GM19238 (cell line): ENCODE results near the gene C1orf74.
A peak's percentile ranks its signal among the peaks of the same experiment; 100 is the strongest.

Experiments
- DNase-seq: peaks from one replicate; pipeline ENCODE4 v3.0.0; 2011; ENCODE audit warnings: low spot score; ENCODE audit not compliant: insufficient read length

Gene C1orf74

DNA sequence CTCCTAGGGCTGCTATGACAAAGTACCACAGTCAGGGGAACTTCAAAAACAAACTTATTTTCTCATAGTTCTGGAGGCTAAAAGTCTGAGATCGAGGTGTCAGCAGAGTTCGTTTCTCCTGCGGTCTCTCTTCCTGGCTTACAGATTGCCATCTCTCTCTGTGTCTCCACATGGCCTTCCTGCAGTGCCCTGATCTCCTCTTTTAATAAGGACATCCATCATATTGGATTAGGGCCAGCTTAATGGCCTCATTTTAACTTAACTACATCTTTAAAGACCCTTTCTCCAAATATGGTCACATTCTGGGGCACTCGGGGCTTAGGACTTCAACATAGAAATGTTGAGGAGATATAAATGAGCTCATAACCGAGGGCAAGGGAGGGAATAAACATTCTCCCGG lies 12.2 kb downstream of the C1orf74 start:
- DNase-seq, result no peak

DNA sequence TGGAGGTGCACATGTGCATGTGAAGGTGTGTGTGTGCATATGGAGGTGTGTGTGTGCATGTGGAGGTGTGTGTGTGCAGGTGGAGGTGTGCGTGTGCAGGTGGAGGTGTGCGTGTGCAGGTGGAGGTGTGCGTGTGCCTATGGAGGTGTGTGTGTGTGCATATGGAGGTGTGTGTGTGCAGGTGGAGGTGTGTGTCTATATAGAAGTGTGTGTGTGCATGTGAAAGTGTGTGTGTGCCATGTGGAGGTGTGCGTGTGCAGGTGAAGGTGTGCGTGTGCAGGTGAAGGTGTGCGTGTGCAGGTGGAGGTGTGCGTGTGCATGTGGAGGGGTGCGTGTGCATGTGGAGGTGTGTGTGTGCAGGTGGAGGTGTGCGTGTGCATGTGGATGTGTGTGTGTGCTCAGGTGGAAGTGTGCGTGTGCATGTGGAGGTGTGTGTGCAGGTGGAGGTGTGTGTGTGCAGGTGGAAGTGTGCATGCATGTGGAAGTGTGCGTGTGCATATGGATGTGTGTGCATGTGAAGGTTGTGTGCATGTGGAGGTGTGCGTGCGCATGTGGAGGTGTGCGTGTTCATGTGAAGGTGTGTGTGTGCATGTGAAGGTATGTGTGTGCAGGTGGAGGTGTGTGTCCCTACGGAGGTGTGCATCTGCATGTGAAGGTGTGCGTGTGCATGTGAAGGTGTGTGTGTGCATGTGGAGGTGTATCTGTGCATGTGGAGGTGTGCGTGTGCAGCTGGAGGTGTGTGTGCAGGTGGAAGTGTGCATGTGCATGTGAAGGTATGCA lies 13.5 kb downstream of the C1orf74 start:
- no peak for DNase-seq

DNA sequence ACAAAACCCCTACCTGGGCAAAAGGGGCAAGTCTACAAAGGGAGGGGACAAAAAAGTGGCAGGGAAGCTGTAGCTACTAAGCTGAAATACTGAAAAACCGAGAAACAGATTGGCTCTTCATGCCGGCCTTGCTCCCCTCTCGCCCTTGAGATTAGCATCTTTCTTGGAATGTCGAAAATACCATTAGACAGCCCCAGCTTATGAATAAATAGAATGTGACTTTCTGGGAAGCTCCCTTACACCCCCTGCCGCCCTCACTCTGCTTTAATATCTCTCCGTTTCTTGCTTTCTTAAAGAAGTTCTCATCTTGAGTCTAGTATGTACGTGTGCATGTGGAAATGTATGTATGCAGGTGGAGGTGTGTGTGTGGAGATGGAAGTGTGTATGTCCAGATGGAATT lies 14.4 kb downstream of the C1orf74 start:
- no peak for DNase-seq

DNA sequence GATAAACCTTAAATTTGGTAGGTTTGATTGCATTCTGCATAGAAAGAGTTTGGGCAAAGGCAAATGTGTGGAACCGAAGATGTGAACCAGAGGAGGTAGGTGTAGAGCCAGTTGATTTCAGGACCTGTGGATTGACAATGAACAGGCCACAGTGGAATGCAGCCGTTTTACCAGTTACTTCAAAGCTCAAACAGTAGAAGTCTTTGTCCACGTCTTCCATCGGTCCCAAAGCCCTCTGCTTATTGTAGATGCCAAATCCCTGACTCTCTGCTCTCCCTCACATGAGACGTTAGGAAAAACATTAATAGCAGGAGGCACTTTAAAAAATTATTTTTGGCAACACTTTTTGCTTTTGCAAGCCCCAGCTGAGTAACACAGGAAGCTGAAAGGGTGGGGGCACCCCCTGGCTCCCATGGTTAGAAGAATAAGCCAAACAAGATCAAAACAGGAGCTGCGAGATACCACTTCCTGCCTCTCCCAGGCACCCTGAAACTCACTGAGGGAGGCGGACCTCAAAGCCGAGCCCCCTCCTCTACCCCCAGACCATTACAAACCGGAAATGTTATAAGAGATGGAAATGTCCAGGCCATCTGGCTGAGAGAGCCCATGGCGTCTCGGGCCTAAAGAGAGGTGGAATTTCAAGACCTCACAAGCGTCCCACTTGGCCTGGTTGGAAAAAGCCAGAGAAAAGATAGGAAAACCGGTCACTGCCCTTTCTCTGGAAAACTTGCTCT lies 15.0 kb downstream of the C1orf74 start:
- DNase-seq, result peak; percentile 66

DNA sequence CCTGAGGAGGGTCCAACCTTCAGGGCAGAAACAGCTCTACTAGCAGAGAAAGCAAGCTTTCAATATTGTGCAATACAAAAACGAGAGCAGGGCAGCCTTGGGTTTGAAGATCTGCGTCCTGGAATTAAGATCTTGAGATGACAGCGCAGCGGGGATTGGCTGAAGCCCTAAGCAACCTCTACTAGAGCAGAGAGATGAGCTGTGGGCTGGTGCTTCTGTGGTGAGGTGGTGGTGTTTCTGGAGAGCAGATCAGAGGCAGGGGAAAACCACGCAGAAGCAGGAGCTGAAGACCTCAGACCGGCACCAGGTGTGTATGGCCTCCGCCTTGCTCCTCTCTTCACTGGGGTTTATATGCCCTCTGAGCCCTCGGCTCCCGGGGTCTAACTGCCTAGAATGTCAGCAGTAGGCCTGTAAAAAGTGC lies 16.0 kb downstream of the C1orf74 start:
- peak; percentile 55 for DNase-seq

DNA sequence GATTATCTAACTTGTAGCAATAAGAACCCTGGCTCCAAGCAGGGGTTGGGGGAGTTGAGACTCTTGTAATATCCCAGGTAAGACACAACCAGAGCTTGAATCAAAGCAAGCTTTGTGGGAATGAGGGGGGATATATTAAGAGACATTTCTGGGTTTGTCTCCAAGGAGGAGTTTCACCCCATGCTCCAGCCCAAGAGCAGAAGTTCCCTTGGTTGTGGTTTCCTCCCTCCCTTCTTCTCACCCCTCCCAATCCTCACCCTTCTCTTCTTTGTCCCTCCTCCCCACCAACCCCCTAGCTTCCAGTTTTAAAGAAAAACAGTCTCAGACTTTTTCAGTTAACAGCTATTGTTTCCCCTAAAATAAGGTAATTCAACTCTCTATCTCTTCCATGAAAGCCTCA lies 16.7 kb downstream of the C1orf74 start:
- DNase-seq, result no peak

DNA sequence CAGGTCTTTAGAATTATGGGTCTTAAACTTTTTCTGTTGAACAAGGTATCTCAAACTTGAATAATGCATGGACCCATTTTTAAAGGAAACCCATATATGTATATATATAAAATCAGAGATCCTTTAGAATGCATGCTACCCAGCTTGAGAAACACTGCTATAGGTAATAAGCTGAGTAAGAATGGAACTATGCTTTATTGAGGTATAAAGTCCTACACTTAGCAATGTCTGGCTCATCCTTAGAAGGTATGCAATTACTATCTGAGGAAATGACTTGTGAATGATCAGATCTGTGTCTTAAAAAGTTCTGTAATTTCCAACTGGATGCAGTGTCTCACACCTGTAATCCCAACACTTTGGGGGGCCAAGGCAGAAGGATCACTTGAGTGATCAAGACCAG lies 17.3 kb downstream of the C1orf74 start:
- DNase-seq, result no peak

DNA sequence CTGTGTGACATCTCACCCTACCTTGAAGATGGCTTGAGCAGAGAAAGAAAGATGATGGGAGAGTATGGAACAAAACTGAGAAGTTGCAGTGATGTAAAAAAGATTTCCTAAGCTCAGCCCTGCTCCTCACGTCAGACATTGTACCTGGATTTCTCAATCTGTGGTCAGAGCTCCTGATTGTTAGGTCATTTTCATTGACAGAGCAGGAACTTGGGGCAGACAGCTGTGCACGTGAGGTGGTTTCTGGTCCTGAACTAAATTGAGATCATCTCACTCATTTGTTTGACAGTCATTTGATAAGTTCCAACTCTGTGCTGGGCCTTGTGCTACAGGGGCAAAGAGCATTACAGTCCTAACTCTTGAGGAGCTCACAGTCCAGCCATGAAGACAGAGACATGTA lies 18.3 kb downstream of the C1orf74 start:
- no peak for DNase-seq

DNA sequence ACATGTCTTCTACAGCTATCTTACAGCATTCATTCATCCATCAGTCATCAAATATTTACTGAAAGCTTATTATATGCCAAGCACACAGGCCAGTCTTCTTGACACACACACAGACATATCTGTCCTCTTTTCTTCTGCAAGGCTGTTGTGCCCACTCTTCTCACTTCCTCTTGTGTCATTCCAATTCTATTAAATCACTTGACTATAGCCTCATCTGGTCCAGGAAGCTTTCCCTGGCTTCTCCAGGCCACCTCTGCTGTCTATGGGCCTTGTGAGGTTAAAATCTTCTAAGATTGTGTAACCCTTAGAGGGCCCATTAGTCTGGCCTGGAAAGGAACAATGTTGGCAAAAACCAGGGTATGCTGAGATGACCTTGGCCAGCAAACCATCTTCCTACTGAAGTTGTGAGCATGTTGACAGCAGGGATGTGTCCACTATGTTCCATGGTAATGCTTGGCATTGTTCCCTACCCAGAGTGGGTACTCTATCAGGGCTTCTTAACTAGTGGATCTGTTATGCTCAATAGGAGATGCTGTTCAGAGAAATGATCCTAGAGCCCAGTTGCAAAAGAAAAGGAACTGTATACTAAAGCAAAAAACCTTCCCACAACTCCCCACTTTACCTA lies 23.2 kb downstream of the C1orf74 start:
- no peak for DNase-seq

DNA sequence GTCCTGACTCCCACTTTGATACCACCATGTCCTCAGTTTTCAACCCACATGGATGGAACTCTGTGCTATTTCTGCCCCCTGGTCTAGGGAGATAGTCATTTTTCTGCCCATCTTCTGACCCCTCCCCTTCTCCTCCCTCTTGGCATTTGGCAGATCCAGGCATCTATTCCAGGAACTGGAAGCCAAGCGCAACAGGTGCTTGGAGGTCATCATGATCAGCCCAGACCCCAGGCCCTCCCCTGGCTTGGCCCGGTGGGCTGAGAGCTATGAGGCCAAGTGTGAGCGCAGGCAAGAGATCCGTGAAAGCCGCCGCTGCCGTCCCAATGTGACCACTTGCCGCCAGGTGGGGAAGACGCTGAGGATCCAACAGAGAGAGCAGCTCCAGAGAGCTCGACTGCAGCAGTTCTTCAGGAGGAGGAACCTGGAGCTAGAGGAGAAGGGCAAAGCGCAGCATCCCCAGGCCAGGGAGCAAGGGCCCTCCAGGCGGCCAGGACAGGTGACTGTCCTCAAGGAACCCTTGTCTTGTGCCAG lies 24.5 kb downstream of the C1orf74 start:
- no peak for DNase-seq

DNA sequence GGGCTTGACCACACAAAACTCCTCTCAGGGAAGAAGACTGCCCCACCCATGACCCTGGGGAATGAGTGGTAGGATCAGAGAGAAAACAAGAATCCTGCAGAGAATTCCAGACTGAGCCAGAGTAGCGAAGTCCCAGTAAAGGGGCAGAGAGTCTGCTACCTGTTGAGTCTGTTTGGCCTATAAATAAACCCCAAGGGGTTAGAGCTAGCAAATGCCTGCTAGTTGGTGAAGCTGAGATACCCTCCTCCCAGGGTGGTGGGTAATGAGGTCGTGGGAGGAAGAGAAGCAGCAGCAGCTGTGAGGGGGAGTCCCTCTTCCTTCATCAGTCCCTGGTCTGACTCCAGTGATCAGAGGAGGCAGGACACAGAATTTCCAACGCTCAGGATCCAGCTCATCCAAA lies 26.0 kb downstream of the C1orf74 start:
- no peak for DNase-seq

DNA sequence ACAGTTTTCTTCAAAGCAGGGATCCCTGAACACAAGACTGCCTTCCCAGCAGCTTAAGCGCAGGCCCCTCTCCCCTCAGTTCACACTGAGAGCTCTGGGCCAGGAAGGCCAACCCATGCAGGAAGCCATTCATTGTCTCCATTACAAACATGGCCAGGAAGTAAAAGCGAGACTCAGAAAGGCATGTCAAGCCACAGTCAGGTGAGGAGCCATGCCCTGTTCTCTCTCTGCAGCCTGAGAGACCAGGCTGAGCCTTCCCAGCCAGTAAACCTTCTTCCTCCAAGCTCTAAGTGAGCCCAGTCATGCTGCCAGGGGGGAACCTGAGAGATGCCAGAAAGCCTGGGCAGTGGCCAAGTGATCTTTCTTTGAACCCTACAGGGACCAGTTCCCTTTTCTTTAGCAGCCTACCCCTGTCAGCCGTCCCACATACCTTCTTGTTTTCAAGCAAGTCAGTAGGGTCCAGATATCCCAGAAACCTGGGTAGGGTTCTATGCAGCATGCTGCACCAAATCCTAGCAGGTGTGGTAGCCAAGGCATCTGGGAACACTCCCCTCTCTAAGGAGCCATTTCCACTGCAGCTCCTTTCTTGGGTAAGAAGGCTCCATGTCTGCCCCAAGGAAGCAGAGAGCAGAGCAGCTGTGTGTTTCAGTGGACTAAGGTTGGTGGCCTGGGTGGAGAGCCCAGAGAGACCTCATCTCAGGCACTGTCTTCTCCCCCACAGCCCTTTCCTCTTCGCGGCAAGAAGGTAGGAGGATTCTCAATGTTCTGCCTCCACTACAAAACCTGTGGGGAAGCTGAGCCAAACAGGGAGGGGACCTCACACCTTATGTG lies 27.5 kb downstream of the C1orf74 start:
- DNase-seq, result no peak

DNA sequence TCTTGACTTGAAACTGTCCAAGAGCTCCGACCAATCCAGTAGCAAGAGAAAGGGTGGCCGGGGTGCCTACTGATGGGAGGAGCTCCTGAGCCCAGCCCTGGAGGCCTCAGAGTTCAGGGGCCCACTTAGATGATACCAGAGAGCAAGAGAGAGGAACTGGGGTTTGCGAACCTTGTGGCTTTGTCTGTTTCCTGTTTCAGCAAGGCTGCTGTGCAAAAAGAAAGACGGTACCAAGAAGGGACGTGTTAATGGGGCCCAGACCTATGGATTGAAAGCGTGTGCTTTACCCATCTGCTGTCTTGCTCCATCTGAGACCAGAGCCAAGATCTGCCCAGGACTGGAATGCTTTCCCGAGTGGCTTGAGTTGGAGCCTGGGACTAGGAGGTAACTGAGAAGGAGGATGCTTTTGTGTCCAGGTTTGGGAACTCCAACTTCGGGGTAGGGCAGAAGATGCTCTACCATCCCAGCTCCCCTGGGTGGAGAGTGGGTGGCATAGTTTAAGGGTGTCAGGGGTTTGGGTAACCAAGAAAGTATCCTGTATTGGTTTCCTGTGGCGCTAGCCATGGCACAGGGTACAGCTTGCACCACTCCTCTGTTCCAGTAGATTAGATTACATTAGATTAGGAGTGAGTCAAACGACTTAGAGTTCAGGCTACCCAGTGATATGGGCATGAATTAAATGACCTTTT lies 28.3 kb downstream of the C1orf74 start, which contains the start of gene TRAF3IP3:
Gene TRAF3IP3, plus strand, starts transcription at position 128 of the 689 bp plus-strand sequence. CDS start 3,987 bp downstream, outside the sequence.
- peak; percentile 70 for DNase-seq

DNA sequence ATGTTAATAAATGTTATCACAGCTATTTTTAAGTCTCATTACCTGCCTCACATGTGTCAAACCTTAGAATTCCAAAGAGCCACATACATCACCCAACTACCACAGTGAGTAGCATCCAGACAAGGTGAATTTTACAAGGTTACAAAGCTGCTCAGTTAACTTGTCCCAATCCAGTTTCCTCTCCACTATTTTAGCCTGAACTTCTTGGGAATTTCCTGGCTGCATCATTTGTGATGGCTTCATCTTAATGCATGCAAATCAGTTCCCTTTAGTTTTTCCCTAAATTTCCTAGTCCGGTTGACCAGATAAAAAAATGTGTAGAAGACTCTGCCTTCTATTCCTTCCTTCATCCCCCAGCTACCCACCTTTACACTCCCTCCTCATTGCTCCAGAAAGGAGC lies 29.1 kb downstream of the C1orf74 start:
- DNase-seq, result no peak

DNA sequence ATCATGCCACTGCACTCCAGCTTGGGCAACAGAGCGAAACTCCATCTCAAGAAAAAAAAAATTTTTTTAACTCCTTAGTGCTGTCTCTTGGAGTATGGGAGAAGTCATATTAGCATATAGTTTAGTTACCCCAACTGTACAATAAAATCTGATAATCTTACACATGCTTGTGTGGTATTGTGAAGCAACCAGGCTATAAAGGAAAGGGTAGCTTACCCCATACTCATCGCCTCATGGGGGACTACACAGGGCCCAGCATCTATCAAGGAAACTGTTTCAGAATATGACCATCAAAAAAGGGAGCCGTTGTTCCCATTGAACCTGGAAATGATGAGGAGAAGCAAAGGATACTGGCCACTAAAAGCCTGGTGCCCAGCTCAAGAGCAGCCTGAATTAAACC lies 31.5 kb downstream of the C1orf74 start:
- no peak for DNase-seq

DNA sequence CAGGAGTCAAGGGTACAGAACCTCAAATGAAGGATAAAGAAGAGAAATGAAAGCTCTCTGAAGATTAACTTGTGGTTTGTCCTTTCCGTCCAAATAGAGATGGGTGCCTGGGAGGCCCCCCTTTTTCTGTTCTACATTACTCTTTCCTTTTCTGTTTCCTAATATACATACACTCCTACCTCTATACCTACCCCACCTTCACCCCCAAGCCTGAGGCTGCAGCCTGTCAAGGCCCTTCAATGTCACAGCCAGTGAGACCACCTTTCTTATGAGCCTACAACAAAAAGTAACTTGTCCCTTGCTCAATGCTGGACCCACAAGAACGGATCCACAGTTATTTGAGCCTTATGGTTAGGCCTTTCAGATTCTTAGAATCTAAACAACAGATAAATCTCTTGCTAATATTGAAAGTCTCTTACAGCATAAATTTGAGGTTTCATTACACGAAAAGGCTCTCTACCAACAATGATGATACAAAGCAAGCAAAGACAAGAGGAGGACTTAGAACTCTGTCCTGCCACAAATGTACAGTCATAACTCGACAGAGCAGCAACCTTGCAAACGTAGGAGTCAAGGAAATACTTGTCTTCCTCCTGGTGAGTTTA lies 32.6 kb downstream of the C1orf74 start:
- no peak for DNase-seq

DNA sequence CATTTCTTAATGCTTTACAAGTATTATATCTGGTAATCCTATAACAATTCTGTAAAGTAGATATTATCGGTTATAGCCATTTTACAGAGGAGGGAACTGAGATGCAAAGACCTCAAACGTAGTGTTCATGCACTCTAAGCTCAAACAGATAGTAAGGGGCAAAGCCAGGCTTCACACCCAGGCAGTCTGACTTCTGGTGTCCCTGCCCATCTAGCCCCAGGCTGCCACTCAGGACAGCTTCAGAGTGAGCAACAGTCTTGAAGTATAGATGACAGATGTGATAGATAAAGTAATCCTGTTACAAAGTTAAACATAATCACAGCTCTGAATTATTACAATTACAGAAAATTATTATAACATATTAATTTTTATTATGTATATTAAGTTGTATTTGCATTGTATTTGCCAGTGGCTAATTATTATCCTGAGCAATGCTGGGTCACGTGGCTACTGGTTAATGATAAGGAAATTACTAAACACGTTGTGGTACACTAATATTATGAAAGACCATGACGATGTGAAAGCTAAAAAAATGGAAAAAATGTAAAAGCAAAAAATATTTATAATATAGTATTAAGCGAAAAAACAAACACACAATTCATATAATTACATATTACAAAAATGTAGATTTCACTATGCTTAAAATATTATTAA lies 34.6 kb downstream of the C1orf74 start:
- DNase-seq, result no peak

DNA sequence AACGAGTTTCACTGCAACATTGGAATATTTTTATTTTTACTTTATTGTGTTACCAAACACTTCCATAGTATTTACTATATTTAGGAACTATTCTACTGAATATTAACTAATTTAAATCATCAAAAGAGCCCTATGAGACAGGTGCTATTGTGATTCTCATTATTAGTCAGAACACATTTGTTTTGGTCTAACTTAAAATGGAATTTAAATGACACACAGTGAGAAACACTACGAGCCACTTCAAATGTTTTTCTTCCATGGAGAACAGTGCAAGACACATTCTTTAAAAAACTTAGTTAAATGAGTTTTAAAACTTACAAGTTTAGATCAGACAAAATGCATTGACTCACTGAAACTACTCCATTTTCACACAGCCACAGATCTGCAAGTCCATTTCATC lies 35.2 kb downstream of the C1orf74 start:
- DNase-seq, result no peak

DNA sequence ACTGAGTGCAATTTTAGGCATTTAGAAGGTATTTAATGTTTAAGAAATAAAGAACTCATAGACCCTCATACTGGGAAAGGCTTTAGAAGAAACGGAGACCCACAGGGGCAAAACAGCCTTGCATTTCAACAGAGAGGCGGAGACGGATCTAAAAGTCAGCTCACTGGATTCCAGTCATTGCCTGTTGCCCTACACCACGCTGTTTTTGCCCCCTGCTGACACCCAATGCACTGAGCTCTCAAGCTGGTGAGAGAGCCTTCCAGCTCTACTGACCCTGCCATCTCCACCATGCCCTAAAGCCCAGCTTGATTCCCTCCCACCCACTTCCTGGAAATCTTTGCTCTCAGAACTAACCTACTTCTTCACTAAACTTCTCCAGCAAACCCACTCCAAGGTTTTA lies 35.7 kb downstream of the C1orf74 start:
- no peak for DNase-seq
